Measurements from ENCODE around the gene ITPKA. TPM values are rescaled to one million over a fixed set of nuclear protein-coding genes. Genes with fewer than 3 reads are reported as not detected.

The ITPKA gene
- total RNA-seq, 1 donor from 2014 or later, result not detected

DNA sequence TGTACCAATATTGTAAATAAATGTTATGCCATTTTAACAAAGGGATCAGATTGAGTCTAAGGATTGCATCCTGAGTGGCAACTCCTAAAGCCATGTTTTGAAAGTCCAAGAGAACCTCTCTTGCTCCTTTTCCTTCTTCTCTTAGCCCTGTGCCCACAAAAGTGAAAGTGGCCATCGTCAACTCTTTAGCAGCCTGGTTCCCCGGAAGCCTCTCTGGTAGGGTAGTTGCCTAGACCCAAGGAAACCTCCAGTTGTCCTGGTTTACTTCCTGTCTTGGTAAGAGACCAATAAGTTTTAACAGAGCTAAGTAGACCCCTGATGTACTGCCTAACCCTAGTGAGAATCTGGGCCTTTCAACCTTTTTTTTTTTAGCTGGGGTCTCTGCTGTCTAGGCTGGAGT is 10.2 kb upstream of the ITPKA start:
- no peak overlapping the region for H3K27ac Mint-ChIP-seq
- no peak for TF ChIP-seq EZH2phosphoT487 (IDR thresholded peaks at IDR 0.05)
- TF ChIP-seq EZH2 (IDR thresholded peaks at IDR 0.05), result no peak
- TF ChIP-seq, protein P1, sequence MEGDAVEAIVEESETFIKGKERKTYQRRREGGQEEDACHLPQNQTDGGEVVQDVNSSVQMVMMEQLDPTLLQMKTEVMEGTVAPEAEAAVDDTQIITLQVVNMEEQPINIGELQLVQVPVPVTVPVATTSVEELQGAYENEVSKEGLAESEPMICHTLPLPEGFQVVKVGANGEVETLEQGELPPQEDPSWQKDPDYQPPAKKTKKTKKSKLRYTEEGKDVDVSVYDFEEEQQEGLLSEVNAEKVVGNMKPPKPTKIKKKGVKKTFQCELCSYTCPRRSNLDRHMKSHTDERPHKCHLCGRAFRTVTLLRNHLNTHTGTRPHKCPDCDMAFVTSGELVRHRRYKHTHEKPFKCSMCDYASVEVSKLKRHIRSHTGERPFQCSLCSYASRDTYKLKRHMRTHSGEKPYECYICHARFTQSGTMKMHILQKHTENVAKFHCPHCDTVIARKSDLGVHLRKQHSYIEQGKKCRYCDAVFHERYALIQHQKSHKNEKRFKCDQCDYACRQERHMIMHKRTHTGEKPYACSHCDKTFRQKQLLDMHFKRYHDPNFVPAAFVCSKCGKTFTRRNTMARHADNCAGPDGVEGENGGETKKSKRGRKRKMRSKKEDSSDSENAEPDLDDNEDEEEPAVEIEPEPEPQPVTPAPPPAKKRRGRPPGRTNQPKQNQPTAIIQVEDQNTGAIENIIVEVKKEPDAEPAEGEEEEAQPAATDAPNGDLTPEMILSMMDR (IDR thresholded peaks at IDR 0.05), result no peak
- no peak overlapping the region for H3K27ac ChIP-seq
- H3K9me3 ChIP-seq (ENCODE audit: low read depth), result no peaks in the 10 kb centered on the region
- no peak overlapping the region for H3K4me3 Mint-ChIP-seq
- H3K27me3 ChIP-seq, result no peaks in the 10 kb centered on the region
- no peak for DNase-seq (ENCODE audit: low spot score)
- H3K36me3 Mint-ChIP-seq, result peaks cover 46% of the 10 kb centered on the region
- H3K79me2 ChIP-seq (ENCODE audit: low read depth), result no peaks in the 10 kb centered on the region
- H3K9me3 Mint-ChIP-seq, result no peaks in the 10 kb centered on the region
- no peak overlapping the region for H2AFZ ChIP-seq (replicated peaks)
- no peaks in the 10 kb centered on the region for H4K20me1 ChIP-seq (ENCODE audit: low read depth)
- H3K27me3 Mint-ChIP-seq (ENCODE audit: insufficient read depth, low read depth), result peaks cover 5% of the 10 kb centered on the region
- H3K36me3 ChIP-seq, result peaks cover 5% of the 10 kb centered on the region
- H3K9ac ChIP-seq, result no peak overlapping the region
- no peaks in the 10 kb centered on the region for H3K4me1 ChIP-seq
- H3K4me1 Mint-ChIP-seq, result peaks cover 4% of the 10 kb centered on the region
- H3K4me3 ChIP-seq, result no peak overlapping the region
- H3F3A ChIP-seq (ENCODE audit: low read depth), result no peaks in the 10 kb centered on the region
- no peak overlapping the region for H3K4me2 ChIP-seq

DNA sequence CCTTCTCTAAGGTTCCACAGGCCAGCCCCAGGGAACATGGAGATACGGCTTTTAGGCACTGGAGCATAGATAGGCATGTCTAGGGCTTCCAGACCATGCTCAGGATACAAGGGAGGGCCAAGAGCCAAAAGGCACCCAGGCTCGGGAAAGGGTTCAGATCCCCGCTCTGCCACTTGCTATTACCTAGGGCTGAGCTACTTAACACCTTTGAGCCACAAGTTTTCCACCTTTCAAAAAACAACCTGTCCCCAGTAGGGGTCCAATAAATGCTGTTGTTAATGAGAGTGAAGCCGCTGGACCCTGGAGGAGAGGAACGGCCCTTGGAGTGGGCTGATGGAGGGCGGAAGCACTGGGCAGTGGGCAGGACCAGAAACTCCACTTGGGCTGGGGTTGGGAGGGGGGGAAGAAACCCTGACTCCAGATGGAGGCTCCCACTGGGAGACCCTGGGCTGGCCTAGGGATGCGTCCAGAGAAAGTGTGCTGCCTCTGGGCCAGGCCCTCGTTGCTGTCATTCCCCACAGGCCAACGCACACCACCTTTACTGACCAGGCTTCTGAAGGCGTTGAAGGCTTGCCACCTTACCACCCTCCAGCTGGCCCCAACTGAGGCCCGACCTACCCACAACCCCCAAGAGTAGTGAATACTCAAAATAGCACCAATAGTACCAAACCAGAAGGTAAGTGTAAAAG is 8.6 kb upstream of the ITPKA start:
- TF ChIP-seq EZH2phosphoT487 (IDR thresholded peaks at IDR 0.05) (no peak), EZH2 (IDR thresholded peaks at IDR 0.05) (no peak)
- no peak overlapping the region for H3K4me3 Mint-ChIP-seq
- H3K9ac ChIP-seq, result no peak overlapping the region
- no peak overlapping the region for H3K4me3 ChIP-seq
- H3K36me3 Mint-ChIP-seq, result peaks cover 36% of the 10 kb centered on the region
- no peaks in the 10 kb centered on the region for H3K79me2 ChIP-seq (ENCODE audit: low read depth)
- H3K4me1 ChIP-seq, result no peaks in the 10 kb centered on the region
- no peak overlapping the region for H3K4me2 ChIP-seq
- peaks cover 8% of the 10 kb centered on the region for H3K27me3 Mint-ChIP-seq (ENCODE audit: insufficient read depth, low read depth)
- no peak overlapping the region for H3K27ac Mint-ChIP-seq
- no peak overlapping the region for H3K27ac ChIP-seq
- no peaks in the 10 kb centered on the region for H3K9me3 ChIP-seq (ENCODE audit: low read depth)
- no peaks in the 10 kb centered on the region for H4K20me1 ChIP-seq (ENCODE audit: low read depth)
- H3K36me3 ChIP-seq, result no peaks in the 10 kb centered on the region
- DNase-seq (ENCODE audit: low spot score), result no peak
- H3K9me3 Mint-ChIP-seq, result no peaks in the 10 kb centered on the region
- H2AFZ ChIP-seq (replicated peaks), result no peak overlapping the region
- H3K4me1 Mint-ChIP-seq, result peaks cover 4% of the 10 kb centered on the region
- no peaks in the 10 kb centered on the region for H3F3A ChIP-seq (ENCODE audit: low read depth)
- peaks cover 3% of the 10 kb centered on the region for H3K27me3 ChIP-seq

DNA sequence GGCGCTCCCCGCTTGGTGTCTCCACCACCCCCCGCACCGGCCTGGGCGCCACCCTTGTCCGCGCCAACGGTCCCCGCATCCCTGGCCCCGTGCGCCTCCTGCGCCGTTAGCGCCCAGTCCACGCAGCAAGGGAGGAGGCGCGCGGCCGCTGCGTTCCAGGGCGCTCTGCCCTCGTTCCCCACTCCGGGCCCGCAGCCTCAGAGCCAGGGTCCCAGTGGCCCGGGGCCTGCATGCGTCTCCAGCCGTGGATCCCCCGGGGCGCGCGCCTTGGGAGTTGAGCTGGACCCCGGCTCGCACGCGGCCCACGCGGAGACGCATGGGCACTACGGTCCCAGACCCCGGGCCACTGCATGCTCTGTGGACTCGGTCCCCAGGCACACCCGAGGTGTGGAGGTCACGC is 7.4 kb upstream of the ITPKA start:
- no peak for DNase-seq (ENCODE audit: low spot score)
- Histone ChIP-seq H3K4me1 (no peaks in the 10 kb centered on the region), H3K36me3 (no peaks in the 10 kb centered on the region), H3K79me2 (ENCODE audit: low read depth) (no peaks in the 10 kb centered on the region), H2AFZ (replicated peaks) (no peak overlapping the region), H3K9me3 (ENCODE audit: low read depth) (no peaks in the 10 kb centered on the region), H3F3A (ENCODE audit: low read depth) (no peaks in the 10 kb centered on the region), H3K9ac (no peak overlapping the region), H4K20me1 (ENCODE audit: low read depth) (no peaks in the 10 kb centered on the region), H3K27me3 (peaks cover 15% of the 10 kb centered on the region), H3K4me2 (no peak overlapping the region), H3K27ac (no peak overlapping the region), H3K4me3 (no peak overlapping the region)
- Mint-ChIP-seq H3K36me3 (peaks cover 25% of the 10 kb centered on the region), H3K4me1 (peaks cover 4% of the 10 kb centered on the region), H3K9me3 (no peaks in the 10 kb centered on the region), H3K4me3 (no peak overlapping the region), H3K27me3 (ENCODE audit: insufficient read depth, low read depth) (peaks cover 11% of the 10 kb centered on the region), H3K27ac (no peak overlapping the region)
- TF ChIP-seq, protein P1 (IDR thresholded peaks at IDR 0.05), result no peak
- TF ChIP-seq EZH2 (IDR thresholded peaks at IDR 0.05) (no peak), EZH2phosphoT487 (IDR thresholded peaks at IDR 0.05) (no peak)

DNA sequence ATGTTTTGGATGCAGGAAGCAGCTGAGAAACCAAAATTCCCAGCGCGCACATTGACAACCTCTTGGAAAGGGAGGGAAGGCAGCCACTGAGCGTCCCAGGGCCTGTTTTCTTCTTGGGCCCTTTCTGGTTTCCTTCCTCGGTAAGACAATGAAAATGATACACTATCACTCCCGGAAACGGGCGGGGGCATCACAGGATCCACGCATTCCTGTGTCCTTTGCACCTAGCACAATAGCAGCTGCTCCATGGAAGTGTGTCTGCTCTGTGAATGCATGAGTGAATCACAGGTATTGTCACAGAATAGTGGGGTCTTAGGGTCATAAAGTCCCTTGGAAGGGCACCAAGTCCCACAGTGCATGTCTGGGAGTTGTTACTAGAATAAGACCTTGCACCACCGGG is 6.3 kb upstream of the ITPKA start:
- Histone ChIP-seq H3K27ac (no peak overlapping the region), H3K4me2 (no peak overlapping the region), H3K4me3 (no peak overlapping the region), H3F3A (ENCODE audit: low read depth) (peaks cover under 1% of the 10 kb centered on the region), H3K27me3 (peaks cover 26% of the 10 kb centered on the region), H3K4me1 (peaks cover under 1% of the 10 kb centered on the region), H3K9me3 (ENCODE audit: low read depth) (no peaks in the 10 kb centered on the region), H4K20me1 (ENCODE audit: low read depth) (no peaks in the 10 kb centered on the region), H3K79me2 (ENCODE audit: low read depth) (no peaks in the 10 kb centered on the region), H3K36me3 (no peaks in the 10 kb centered on the region), H2AFZ (replicated peaks) (no peak overlapping the region), H3K9ac (no peak overlapping the region)
- Mint-ChIP-seq H3K9me3 (no peaks in the 10 kb centered on the region), H3K36me3 (peaks cover 18% of the 10 kb centered on the region), H3K27me3 (ENCODE audit: insufficient read depth, low read depth) (peaks cover 17% of the 10 kb centered on the region), H3K4me1 (peaks cover 10% of the 10 kb centered on the region), H3K27ac (no peak overlapping the region), H3K4me3 (no peak overlapping the region)
- DNase-seq (ENCODE audit: low spot score), result no peak
- no peak for TF ChIP-seq EZH2phosphoT487 (IDR thresholded peaks at IDR 0.05)
- TF ChIP-seq EZH2 (IDR thresholded peaks at IDR 0.05), result no peak
- TF ChIP-seq, protein P1 (IDR thresholded peaks at IDR 0.05), result no peak

Measured in neural progenitor cell (in vitro differentiated cells).